ENCODE results near the gene HERC2.

- TF ChIP-seq POLR2A (IDR thresholded peaks at IDR 0.05) (no peak), CTCF (IDR thresholded peaks at IDR 0.05) (no peak)
These were observed 246.4 kb downstream of the HERC2 start for GRCh38 chr15:28075573-28075972.
